ENCODE measurements around the gene FAM169A.
"Not testable (repeated sequence)": the region's sequence is repeated elsewhere in the genome, so short reads cannot be mapped to it uniquely, and the experiment has no call there.

The FAM169A gene

DNA sequence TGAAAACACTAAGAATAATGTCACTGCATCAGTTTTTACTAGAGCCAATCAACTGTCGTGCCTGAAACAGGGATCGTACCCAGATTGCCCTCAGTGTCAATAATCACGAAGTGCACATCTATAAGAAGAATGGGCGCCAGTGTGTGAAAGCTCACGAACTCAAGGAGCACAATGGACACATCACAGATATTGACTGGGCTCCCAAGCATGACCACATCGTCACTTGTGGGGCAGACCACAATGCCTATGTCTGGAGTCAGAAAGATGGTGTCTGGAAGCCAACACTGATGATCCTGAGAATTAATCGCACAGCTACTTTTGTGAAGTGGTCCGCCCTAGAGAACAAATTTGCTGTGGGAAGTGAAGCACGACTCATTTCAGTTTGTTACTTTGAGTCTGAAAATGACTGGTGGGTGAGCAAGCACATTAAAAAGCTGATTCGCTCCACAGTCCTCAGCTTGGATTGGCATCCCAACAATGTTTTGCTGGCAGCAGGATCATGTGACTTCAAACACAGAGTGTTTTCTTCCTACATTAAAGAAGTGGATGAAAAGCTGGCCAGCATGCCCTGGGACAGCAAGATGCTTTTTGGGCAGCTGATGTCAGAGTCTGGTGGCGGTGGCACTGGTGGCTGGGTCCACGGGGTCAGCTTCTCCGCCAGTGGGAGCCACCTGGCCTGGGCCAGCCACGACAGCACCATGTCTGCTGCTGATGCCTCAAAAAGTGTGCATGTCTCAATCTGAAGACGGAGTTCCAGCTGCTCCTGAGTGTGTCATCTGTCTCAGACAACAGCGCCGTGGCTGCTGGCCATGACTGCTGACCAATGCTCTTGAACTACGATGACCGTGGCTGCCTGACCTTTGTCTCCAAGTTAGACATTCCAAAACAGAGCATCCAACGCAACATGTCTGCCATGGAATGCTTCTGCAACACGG, 66.9 kb downstream of the FAM169A start:
- DNase-seq (ENCODE audit: low read depth in 3 of 3) = no peak

DNA sequence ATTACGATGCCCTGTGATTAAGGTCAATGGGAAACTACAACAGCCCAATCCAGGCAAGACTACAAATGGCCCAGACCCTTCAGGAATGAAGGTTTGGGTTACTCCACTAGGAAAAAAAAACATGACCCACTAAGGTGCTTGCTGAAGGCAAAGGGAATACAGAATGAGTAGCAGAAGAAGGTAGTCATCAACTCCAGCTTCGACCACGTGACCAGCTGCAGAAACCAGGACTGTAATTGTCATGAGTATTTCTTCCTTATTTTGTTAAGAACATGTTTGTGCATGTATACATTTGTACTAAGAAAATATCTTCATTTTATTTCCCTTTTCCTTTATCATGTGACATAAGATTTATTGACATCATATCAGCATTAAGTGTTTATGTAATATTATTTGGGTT, 74.5 kb downstream of the FAM169A start:
- DNase-seq (ENCODE audit: low read depth in 3 of 3) = not testable (repeated sequence)

DNA sequence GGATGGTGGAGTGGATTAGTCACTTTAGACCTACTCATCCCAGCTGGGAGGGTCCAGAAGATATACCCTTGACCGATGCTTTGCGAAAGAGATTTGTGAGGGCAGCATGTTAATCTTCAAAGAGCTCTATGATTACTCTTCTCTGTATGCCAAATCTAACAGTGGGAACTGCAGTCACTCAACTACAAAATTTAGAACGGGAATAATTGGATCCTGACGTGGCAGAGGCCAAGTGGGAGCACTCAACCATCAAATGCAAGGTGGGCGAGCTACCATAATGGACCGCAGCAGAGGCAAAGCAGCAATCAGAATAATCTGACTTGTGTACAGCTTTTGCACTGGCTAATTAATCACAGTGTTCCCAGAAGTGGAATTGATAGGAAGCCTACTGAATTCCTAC, 78.8 kb downstream of the FAM169A start:
- DNase-seq (ENCODE audit: low read depth in 3 of 3) = no peak

DNA sequence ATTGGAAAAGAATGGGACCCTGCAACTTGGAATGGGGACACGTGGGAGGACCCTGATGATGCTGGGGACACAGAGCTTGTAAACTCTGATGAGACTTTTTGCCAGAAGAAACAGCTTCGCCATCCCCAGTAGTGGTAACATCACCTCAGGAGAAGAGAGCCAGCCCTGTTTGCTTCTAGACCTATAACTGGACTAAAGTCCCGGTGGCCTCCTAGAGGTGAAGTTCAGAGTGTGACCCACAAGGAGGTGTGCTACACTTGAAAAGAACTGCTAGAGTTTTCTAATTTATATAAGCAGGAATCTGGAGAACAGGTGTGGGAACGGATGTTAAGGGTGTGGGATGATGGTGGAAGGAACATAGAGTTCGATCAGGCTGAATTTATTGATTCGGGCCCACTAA, 79.3 kb downstream of the FAM169A start:
- DNase-seq (ENCODE audit: low read depth in 3 of 3) = no peak

DNA sequence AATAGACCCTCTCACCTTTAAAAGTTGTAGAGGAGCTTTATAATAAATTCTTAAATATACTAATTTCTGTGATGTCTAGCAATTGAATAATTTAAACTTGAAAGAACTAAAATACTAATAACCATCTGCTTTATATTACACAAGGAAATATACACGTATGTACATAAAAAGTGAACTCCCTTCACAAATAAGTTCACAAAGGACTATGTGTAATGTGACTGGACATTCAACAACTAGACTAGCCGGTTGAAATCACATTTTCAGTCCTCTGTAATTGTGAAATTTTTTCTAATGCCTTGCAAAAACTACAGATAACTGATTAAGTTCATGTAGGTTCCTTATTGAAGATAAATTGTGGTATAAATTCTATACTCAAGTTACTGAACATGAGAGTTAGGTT, 87.6 kb downstream of the FAM169A start:
- no peak for DNase-seq (ENCODE audit: low read depth in 3 of 3)

DNA sequence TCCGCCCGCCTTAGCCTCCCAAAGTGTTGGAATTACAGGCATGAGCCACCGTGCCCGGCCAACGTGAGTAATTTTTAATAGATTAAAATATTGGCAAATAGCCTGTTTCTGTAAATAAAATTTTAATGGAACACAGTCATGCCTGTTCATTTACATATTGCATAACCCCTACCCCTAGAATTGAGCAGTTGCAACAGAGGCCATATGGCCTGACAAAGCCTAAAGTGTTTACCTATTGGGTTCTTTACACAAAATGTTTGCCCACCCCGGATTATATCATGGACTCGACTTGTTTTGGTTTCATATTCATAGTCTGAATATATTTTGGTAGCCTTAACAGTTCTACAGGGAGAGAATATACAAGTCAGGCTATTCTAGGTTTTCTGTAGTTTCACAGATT, 93.8 kb downstream of the FAM169A start:
- DNase-seq (ENCODE audit: low read depth in 3 of 3) = no peak

DNA sequence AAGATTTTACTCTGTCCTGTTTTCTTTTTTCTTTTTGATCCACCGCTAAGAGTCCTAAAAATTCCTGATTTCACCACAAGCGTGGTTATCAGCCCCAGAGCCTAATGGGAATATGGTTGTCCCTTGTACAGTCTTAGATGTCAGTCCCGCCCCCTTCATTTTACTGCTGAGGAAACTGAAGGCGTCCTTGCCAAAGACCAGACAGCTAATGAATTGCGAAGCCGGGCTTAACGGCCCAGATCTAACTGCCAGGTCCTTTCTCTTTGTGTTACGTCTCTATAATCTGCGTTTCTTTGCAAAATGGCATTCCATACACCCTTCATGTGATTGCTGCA, 98.6 kb downstream of the FAM169A start:
- DNase-seq (ENCODE audit: low read depth in 3 of 3) = no peak

DNA sequence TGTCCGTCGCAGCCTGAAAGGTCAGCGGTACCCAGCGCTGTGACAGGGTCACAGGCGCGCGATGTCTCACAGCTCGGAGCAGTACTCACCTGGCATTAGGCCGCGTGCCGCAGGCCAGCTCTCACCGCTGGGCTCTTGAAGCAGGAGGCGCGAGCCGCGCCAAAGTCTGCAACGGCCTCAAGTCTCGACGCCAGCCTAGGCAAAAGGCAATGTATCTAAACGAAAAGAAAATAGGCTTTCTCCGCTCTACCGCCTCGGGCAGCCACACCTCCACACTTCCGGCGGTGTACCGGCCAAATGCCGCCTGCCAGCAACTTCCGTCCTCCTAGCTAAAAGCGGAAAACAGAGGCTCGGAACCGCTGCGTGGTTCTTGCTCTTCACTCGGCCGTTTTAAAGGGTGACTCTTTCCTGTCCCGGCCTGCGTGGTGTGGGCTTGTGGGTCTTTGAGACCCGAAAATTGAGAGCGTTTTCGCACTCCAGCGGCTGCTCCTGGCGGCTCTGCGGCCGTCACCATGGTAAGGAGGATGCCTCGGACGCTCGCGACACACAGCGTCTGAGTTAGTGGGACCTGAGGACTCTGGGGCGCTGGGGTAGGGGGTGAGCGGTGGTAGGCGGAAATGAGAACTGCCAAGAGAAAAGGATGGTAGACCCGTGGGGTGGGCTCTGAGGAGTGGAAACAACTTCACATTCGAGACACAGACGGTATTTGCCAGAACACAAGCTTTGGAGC, 99.2 kb downstream of the FAM169A start, which contains the start of the genes GFM2 and NSA2:
Gene GFM2 (minus strand): TSS at position 269 of the 730 bp plus-strand sequence. CDS start 3,375 bp downstream, outside the sequence.
Gene NSA2 (plus strand): TSS at position 401 of the 730 bp plus-strand sequence. CDS start 112 bp downstream, at position 513.
- peak; percentile 78 to 91 (median 87) for DNase-seq (ENCODE audit: low read depth in 3 of 3)

DNA sequence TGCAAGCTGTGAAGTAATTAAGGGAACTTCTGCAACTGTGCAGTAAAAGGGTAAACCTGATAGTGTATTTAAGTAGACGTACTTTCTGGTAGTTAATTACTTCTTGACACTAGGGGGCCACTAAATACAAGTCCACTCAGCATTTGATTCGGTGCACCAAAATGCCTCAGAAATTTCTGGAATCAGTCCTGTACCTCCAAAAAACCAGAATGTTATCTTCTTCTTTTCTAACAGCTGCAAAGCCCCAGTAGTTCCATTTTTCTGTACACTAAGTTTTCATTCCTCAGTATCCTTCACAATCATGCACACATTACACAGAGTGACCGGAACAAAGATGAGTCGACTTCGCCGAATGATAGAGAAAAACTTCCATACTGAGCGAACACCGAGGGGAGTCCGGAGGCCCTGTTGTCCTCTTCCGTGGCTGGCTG, 99.8 kb downstream of the FAM169A start:
- no peak for DNase-seq (ENCODE audit: low read depth in 3 of 3)

DNA sequence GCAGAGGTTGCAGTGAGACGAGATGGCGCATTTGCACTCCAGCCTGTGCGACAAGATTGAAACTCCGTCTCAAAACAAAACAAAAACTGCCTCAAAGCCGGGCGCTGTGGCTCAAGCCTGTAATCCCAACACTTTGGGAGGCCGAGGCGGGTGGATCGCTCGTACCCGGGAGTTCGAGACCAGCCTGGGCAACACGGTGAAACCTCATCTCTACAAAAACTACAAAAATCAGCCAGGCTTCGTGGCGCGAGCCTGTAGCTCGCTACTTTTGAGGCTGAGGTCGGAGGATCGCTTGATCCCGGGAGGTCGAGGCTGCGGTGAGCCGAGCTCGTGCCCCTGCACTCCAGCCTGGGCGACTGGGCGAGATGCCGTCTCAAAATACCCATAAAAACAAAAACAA, 100.3 kb downstream of the FAM169A start:
- no peak for DNase-seq (ENCODE audit: low read depth in 3 of 3)

DNA sequence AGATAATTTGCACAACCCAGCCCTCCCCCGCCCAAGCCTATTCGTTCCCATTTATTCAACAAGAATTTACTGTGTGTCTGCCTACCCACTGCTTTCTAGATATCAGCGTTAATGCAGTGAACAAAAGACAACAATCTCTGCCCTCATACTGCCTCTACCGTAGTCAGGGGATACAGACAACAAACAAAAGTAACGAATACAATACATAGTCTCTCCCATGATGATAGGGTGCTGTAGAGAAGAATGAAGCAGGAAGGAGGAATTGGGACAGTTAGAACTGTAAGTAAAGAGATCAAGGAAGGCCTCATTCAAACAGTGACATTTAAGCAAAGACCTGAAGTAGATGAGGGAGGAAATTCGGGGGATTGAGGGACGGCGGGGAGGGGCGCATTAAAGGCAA, 101.0 kb downstream of the FAM169A start:
- DNase-seq (ENCODE audit: low read depth in 3 of 3) = no peak

DNA sequence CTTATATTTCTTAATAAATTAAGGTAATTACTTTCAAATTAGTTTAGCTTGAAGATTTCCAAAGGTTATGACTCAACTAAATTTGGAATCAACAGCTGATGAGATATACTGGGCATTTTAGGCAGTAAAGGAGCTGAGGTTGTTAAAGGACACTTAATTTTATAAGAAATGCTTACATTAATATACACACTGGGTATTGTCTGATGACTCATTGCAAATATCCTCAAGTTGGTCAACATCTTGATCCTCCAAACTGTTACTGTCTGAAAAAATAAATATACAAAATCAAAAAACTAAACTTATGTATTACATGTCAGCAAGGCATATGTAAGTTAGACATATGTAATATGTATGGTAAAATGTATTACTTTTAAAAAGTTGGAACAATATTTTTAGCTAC, 102.7 kb downstream of the FAM169A start:
- no peak for DNase-seq (ENCODE audit: low read depth in 3 of 3)

DNA sequence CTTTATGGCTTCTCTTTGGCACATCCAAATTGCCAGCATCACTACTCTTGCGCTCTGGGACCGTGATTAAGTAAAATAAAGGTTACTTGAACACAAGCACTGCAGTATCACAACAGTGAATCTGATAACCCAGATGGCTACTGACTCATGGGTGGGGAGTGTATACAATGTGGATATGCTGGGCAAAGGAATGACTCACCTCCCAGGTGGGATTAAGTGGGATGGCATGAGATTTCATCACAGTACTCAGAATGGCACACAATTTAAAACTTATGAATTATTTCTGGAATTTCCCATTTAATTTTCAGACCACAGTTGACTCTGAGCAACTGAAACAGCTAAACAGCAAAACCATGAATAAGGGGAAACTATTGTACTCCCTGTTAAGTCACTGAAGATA, 103.6 kb downstream of the FAM169A start:
- DNase-seq (ENCODE audit: low read depth in 3 of 3) = no peak

DNA sequence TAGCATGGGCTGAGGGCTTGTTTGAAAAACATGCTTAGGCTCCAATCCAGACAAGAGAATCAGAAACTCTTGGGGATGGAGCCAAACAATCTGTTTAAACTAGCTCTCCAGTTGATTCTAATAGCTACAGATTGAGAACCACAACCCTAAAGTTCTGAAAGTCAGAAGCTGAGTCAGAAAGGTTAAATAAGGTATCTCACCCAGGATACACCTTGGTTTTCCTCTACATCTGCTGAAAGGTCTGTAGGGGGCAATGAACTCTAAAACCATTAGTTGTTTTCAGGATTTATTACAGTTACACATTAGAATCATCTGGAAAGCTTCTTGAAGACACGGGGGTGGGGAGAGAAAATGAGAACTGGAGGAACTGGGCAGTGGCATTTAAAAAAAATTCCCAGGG, 104.9 kb downstream of the FAM169A start:
- no peak for DNase-seq (ENCODE audit: low read depth in 3 of 3)

DNA sequence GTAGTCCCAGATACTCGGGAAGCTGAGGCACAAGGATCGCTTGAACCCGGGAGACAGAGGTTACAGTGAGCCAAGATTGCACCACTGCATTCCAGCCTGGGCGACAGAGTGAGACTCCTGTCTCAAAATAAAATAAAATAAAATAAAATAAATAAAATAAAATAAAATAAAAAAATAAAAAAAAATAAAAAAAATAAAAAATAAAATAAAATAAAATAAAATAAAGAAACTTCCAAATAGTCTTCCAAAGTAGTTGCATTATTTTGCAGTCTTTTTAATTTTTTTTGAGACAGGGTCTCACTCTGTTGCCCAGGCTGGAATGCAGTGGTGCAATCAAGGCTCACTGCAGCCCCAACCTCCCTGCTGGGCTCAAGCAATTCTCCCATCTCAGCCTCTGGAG, 117.4 kb downstream of the FAM169A start:
- not testable (repeated sequence) for DNase-seq (ENCODE audit: low read depth in 3 of 3)

DNA sequence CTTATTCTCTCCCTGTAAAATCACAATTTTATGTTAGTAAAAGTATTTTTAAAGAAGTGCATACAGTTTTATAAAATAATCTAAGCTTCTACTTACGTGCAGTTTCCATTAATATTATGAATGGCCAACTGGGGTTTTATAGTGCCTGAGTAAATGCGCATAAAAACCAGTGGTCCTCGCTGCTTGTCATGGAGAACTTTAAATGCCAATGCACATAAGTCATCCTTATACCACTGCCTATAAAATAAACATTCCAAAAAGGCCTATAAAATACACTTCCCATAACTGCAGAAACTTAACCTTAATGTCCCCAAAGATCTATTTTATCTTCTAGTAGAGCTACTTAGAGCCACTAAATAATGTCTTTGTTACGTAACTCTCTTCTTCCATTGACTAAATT, 127.8 kb downstream of the FAM169A start:
- DNase-seq (ENCODE audit: low read depth in 3 of 3) = no peak

DNA sequence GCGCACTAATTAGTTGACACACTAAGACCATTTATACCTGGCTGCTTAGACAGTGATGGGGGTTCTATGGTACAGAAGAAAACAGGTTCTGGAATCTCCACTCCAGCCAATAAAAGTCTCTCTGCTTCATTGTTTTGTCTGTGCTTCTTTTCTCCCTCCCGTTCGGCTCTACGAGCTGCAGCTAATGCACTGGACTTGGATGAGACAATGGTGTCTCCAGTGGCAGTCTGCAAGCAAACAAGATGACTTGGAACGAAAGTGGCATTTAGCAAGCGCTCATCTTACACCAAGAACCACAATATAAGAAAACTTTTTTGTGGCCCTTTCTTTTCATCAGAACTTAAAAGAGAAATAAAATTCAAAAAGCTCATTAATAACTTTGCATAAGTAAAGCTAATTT, 129.4 kb downstream of the FAM169A start:
- DNase-seq (ENCODE audit: low read depth in 3 of 3) = no peak

Measured in stimulated activated CD4-positive, alpha-beta T cell treated with anti-CD3 and anti-CD28 coated beads, TNF-alpha, amount 100 ng/mL, for 4 hours (primary cell).